Brain microvascular endothelial cell (primary cell): Measurements from ENCODE around the gene CFAP300.

Source experiments
- DNase-seq: peaks from one replicate; pipeline ENCODE4 v3.0.0-alpha.2; 2020
- H3K27ac ChIP-seq: fragments of 250-450 bp; sonication (Bioruptor Pico); 2 replicates; pipeline ENCODE4 v1.5.1; 2020; ENCODE audit warnings: mild to moderate bottlenecking, moderate library complexity
- H3K27me3 ChIP-seq: fragments of 250-450 bp; sonication (Bioruptor Pico); replicated peaks from 2 replicates; pipeline ENCODE4 v1.5.1; 2020; ENCODE audit warnings: mild to moderate bottlenecking
- H3K36me3 ChIP-seq: fragments of 250-450 bp; sonication (Bioruptor Pico); replicated peaks from 2 replicates; pipeline ENCODE4 v1.5.1; 2020; ENCODE audit warnings: mild to moderate bottlenecking
- H3K4me3 ChIP-seq: 2 replicates; pipeline ENCODE4 v1.5.1; 2011; ENCODE audit warnings: low read depth, mild to moderate bottlenecking, control low read depth, low read length, moderate library complexity
- CTCF ChIP-seq: IDR thresholded peaks from 2 replicates; pipeline ENCODE4 v1.5.1; 2011; ENCODE audit warnings: low read depth, mild to moderate bottlenecking, moderate library complexity, low read length, control low read depth, inconsistent platforms; ENCODE audit errors: missing control alignments
- in situ Hi-C: cut with HindIII; loops from 2 replicates; pipeline ENCODE4 v1.10.0; 2017; ENCODE audit warnings: low sequenced_read_pairs, low pct_ligation_motif_present

CFAP300 gene

GRCh38 chr11:102061276-102061675, 14.0 kb downstream of the CFAP300 start:
- Histone ChIP-seq H3K27ac (no peak overlapping the region), H3K36me3 (no peaks in the 10 kb centered on the region), H3K27me3 (no peaks in the 10 kb centered on the region), H3K4me3 (no peak overlapping the region)
- peak; percentile 16 for DNase-seq
- peak; percentile 69 for TF ChIP-seq CTCF
- in situ Hi-C loops = no loop called here

GRCh38 chr11:102062106-102062505, 14.9 kb downstream of the CFAP300 start:
- TF ChIP-seq CTCF = no peak
- in situ Hi-C loops = no loop called here
- no peak overlapping the region for H3K4me3 ChIP-seq
- no peak for DNase-seq
- H3K27me3 ChIP-seq = no peaks in the 10 kb centered on the region
- H3K27ac ChIP-seq = no peak overlapping the region
- no peaks in the 10 kb centered on the region for H3K36me3 ChIP-seq

- in situ Hi-C loops = no loop called here
- no peak for TF ChIP-seq CTCF
- no peaks in the 10 kb centered on the region for H3K36me3 ChIP-seq
- H3K27ac ChIP-seq = no peak overlapping the region
- DNase-seq = no peak
- no peak overlapping the region for H3K4me3 ChIP-seq
- no peaks in the 10 kb centered on the region for H3K27me3 ChIP-seq
These were observed 17.1 kb downstream of the CFAP300 start for GRCh38 chr11:102064316-102064715.

GRCh38 chr11:102070766-102071165, 23.5 kb downstream of the CFAP300 start:
- no peaks in the 10 kb centered on the region for H3K27me3 ChIP-seq
- in situ Hi-C loops = no loop called here
- H3K36me3 ChIP-seq = no peaks in the 10 kb centered on the region
- DNase-seq = no peak
- no peak overlapping the region for H3K4me3 ChIP-seq
- H3K27ac ChIP-seq = no peak overlapping the region
- TF ChIP-seq CTCF = no peak

- in situ Hi-C loops = no loop called here
- no peak for TF ChIP-seq CTCF
- no peaks in the 10 kb centered on the region for H3K27me3 ChIP-seq
- H3K27ac ChIP-seq = no peak overlapping the region
- no peaks in the 10 kb centered on the region for H3K36me3 ChIP-seq
- no peak overlapping the region for H3K4me3 ChIP-seq
- no peak for DNase-seq
These were observed 24.5 kb downstream of the CFAP300 start for GRCh38 chr11:102071497-102072472.
